Activated CD4-positive, CD25-positive, alpha-beta regulatory T cell (primary cell): ENCODE results near the gene ZNF732.
"Not testable (repeated sequence)": the region's sequence is repeated elsewhere in the genome, so short reads cannot be mapped to it uniquely, and the experiment has no call there.

Experiments used
- DNase-seq, 4 experiments: peaks; one replicate each; lab custom pipeline; 2025; lab: John Stamatoyannopoulos, UW

Gene ZNF732

DNA sequence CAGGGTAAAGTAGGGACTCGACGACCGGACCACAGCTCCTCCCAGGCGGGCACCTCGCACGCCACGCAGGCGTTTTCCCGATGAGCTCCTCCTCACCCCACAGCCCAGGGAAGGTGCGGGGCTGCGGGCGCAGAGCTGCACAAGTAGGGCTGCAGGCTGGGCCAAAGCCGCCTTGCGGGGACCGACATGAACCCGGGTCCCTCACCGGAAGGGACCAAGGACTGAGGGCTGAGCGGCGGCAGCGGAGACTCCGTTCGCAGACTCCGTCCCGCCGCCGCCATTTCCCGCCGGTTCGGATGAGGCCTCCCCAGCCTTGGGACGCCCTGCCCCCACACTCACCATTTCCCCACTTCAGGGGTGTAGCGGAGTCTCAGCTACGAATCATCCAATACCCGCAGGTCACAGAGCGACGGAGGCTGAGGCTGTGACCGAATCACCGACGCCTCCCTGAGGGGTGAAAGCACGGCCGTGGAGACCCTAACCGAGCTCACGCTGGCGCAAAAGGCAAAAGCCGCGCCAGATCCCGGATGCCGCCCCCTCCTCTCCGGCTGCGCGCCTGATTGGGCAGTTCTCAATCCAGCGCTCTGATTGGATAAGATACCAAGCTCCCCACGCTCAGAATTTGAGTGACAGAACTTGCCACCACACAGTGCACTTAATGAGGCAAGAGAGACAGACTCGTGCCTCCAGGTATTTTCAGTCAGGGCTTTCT, at the start of gene ZNF732:
Gene ZNF732 (minus strand): TSS at position 506 of the 712 bp plus-strand sequence. CDS start 164 bp downstream, at position 342.
- DNase-seq, result no peak

DNA sequence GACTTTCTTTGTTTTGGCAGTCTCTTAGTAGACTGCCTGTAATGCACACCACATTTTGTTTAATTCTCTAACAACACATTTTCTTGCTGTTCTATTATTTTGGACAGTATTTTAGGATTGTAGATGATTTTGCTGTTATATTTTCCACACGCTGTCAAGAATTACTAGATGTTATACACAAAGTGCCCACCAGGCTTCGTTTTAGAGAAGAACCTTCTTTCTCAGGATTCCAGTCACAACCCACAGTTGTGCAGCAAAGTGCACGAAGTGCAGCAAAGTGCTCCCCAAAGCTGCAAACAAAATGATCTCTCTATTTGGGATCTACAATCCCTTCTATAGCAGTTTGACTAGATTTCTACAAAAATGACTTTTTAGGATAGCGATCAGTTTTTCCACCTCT, 34.7 kb upstream of the ZNF732 start:
- DNase-seq, result no peak

DNA sequence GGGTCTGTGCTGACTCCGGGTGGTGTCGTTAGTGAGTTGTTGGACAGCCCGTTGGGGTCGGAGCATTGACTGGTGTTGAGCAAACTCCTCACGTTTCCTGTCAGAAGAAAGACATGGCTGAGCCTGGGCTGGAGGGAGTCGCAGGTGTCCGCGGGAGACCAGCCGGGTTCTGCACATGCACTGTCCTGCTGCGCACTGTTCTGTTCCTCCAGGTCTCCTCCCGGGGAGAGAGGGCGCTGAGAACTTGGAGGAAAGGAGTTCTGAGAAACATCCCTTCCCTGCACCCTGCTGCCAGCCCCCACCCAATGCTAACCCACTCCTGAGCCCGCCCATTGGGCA, 33.5 kb upstream of the ZNF732 start:
- DNase-seq, result no peak

DNA sequence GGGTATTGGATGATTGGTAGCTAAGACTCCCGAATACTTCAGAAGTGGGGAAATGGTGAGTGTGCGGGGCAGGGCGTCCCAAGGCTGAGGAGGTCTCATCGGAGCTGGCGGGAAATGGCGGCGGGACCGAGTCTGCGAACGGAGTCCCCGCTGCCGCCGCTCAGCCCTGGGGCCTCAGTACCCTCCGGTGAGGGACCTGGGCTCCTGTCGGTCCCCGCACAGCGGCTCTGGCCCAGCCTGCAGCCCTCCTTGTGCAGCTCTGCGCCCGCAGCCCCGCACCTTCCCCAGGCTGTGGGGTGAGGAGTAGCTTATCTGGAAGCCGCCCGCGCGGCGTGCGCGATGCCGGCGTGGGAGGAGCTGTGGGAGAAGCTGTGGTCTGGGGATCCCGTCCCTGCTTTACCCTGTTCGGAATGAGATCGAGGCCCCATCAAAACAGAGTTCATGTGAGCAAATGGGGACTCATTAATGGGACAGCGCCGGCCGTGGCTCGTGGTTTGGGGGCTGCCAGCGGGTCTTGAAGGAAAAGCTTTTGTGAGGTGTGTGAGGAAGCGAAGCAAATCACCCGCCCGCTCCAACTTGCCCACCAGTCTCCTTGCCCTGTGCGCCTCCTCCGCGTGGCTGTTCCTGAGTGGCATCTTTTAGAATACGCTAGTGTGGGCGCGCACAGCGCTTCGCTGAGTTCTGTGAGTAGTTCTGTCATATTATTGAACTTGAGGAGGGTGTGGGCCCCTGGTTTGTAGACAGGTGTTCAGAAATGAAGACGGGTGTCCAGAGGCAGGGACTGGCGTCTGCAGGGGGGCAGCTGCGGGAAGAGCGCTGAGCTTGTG, 32.9 kb upstream of the ZNF732 start:
- peak in 2 of 4 experiments; percentile 44 to 45 for DNase-seq

DNA sequence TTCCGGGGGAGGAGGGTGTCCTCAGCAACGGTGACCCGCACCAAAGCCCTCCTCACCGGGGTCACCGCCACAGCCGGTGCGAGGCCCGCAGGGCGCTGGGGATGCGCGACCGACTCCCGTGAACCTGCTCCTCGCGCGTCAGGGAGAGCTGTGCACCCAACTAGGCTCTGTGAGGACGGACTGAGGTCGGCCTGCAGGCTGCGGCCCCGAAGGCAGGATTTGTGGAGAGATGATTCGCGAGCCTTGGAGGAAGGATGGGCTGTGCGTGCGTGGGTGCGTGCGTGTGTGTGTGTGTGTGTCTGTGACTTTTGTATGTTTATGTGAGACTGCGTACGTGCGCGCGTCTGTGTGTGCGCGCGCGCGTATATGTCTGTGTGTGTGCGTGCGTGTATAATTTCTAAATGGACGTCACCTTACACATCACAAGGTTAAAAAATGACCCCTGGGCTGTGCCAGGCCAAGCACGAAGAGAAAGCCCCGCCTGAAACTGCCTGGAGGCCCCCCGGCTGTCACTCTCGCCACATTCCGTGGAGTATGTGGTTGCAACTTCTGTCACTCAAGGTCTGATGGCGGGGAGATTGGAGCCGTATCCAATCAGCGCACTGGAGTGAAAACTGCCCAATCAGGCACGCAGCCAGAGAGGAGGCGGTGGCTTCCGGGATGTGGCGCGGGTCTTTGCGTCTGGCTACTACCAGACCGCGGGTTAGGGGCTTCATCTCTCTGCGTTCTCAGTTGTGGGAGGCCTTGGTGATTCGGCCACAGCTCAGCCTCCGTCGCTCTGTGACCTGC, 32.1 kb upstream of the ZNF732 start, which contains the start of gene ZNF141:
Gene ZNF141 (plus strand): TSS at position 672 of the 789 bp plus-strand sequence. CDS start 170 bp downstream, outside the sequence.
- DNase-seq, result peak; percentile 73 to 82 (median 81)

DNA sequence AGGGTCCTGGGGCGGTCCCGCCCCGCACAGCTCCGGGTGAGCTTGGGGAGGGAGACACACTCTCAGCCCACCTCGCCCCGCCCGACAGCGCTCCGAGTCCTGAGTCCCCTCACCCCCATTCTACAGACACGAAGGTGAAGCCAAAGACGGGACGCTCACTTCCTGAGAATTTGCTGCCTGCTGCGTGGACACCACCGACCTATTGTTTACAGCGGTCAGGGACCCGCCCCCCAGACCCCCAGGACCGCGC, 31.5 kb upstream of the ZNF732 start:
- DNase-seq, result no peak

DNA sequence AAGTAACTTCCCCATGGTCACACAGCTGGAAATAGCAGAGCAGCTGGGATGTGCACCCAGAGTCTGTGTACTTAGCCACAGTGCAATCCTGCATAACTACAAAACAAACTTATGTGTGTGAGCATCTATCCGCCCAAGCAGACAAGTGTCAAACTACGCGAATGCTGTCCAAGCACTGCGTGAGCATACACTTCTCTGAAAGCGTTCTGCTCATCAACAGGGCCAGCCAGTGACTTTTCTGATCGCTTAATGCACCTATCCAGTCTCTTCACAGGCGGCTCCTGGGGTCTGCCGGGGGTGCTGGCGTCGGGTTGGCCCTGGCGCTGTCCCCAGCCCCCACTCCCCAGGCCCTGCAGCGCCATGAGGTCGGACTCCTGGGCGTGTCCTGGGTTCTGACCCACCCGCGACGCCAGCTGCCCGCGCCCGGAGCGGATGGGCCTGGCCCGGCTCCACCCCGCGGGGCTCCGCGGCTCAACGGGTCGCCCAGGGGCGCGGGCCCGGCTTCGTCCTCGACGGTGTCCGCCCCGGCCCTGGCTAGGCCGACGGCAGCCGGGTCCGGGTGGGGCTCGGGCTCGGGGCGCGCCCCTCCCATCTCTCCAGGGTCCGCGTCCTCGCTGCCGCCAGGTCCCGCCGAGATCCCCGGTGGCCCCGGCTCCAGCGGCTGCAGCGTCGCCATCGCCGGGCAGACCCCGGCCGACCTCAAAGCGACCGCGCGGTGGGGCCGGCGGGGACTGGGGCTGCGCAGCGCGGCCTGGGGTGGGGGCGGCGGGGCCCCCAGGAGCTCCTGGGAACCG, 31.0 kb upstream of the ZNF732 start:
- DNase-seq, result no peak

DNA sequence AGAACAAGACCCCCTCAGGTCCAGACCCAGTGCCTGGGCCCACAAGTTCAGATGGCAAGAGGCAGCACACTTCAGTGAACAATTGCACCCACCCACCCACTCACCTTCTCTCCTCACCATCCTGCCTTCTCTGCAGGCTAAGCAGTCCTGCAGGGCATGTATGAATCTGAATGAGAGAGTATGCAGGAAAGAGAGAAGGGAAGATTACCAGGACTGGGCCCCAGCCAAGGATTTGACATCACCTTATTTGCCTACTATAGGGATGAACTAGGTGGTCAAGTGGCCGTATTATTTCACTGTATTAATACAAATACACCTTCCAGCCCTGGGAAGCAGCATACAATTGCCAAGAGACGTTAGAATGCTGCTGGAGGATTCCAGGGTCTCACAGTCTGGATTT, 30.2 kb upstream of the ZNF732 start:
- DNase-seq, result no peak

DNA sequence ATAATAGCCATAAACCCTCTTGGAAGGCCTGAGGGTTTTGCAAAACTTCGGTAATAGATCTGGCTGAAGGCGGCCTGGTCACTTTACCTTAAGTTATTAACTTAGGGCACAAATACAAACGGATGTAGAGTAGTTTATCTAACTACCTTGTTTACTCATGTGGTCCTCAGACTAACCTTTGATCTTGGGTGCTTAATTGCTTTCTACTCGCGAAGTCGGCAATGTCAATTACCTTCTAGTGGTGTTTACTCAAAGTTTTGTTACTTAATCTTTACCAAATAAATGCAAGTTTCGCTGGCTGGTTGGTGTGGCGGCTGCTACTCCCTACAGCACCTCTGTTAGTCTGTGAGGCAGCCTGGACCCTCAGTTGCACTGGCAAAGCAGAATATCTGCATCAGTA, 23.5 kb upstream of the ZNF732 start:
- no peak for DNase-seq

DNA sequence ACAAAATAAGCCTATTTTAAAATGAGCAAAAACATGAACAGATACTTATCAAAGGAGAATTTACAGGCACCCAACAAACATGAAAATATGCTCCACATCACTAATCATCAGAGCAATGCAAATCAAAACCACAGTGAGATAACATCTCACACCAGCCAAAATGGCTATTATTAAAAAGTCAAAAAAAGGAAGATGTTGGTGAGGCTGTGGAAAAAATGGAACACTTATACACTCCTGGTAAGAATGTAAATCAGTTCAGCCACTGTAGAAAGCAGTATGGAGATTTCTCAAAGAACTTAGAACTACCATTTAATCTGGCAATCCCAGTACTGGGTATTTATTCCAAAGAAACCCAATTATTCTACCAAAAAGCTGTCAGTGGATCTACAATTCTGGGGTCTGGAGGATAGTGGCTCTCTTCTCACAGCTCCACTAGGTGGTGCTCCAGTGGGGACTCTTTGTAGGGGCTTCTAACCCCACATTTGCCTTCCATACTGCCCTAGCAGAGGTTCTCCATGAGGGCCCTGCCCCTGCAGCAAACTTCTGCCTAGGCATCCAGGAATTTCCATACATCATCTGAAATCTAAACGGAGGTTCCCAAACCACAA, 9.1 kb upstream of the ZNF732 start:
- no peak for DNase-seq

DNA sequence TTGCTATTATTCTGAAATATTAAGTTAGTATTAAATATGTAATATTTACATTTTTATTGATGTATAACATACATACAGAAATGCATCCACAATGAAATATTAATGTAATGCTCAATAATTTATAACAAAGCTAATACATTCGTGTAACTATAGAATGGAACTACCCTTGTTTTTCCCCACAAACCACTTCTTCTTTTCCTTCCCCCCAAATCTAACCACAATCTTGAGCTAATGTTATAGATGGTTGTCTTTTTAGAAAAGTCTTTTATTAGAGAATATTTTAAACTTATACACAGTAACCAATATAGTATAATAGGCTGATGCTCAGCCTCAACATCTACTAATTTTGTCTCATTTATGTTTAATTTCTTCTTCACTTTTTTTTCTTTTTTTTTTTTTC, 4.5 kb upstream of the ZNF732 start:
- DNase-seq, result no peak

DNA sequence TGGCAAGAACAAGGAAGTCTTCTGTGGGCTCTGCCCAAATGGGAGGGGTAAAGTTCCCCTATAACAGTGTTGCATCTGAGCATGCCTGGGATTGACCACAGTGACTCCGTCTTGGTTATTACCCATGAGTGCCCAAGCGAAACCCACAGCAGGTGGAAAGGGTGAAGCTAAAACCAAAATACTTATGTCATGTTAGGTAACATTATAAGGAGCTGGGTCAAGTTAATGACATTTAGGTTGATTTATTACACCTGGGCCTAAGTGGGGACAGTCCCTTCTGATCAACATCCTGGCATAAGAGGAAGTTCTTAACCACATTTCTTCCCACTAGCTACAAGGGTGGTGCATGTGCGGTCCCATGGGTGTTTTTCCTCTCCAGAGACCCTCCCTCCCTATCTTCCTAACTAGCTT, 1.3 kb upstream of the ZNF732 start:
- DNase-seq, result no peak

DNA sequence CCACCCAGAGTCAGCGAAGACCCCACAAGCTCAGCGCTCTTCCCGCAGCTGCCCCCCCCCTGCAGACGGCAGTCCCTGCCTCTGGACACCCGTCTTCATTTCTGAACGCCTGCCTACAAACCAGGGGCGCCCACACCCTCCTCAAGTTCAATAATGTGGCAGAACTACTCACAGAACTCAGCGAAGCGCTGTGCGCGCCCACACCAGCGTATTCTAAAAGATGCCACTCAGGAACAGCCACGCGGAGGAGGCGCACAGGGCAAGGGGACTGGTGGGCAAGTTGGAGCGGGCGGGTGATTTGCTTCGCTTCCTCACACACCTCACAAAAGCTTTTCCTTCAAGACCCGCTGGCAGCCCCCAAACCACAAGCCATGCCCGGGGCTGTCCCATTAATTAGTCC, 758 bp downstream of the ZNF732 start:
- not testable (repeated sequence) for DNase-seq

DNA sequence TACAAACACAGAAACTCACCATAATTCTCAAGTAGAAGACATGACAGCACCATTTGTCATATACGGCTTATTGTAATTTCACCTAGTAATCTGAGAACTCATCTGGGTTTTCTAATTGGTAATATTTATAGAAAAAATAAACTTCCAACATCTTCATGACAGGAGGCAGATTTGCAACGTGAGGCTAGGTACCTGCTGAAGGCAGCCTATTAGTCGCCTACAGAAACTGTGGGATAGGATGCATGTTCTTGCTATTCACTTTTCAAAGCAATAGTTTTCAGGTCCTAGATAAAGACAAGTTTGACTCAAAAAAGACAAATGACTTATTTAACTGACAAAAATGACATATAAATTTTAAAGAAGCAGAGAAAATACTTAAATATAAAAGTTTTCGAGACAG, 2.9 kb downstream of the ZNF732 start:
- DNase-seq, result no peak

DNA sequence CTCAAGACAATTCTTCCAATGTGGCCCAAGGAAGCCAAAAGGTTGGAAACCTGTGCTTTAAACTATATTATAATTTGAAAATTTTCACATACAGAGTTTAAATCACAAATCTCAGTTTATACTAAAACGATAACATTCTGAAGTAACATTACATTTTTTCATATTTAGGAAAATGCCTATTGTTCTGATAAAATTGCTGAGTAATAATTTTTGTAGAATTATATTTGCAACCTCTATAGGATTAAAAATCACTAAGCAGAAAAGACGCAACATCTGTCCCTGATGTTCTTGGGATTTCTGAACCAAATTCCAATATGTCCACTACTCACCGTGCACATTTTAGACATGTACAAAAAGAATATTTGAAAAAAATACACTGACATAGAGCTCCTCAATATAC, 10.5 kb downstream of the ZNF732 start:
- DNase-seq, result no peak

DNA sequence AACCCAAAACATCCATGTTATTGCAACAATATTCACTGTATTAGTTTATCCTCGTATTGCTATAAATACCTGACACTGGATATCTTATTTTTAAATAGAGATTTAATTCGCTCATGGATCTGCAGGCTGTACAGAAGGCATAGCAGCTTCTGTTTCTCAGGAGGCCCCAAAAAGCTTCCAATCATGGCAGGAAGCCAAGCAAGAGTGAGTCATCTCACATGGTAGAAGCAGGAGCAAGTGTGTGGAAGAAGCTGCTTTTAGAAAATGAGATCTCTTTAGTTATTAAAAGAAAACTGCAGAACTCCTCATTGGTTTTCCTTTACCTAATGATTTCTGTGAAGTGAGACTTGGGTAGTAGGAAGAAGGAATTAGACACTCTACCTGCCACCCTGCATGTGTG, 16.4 kb downstream of the ZNF732 start:
- no peak for DNase-seq

DNA sequence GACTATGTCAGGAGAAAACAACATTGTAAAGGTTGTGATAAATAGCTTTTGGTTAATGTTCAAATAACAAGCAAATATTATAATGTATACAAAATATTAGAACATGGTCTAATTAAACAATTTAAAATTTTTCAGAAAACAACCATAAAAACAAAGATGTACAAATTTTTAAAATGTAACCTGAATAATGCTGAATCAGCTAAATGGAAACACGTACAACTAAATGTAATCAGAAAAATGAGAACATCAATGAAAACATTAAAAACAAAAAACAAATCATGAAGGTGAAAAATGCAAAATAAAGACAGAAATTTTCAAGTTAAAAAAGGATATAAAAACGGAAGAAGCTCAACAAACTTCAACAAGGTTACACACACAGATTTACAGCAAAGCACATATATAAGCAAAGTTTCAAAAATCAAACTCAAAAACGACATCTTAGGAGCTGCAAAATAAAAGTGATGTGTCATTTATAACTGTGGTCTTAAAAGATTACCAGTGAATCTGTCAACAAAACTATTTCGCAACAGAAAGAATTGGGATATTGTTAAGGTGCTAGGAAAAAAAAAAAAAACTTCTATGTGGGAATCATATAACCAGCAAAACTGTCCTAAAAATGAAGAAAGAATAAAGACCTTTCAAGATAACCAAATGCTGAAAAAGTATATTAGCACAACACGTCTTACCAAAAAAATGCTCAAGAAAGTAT, 31.8 kb downstream of the ZNF732 start:
- DNase-seq, result no peak

DNA sequence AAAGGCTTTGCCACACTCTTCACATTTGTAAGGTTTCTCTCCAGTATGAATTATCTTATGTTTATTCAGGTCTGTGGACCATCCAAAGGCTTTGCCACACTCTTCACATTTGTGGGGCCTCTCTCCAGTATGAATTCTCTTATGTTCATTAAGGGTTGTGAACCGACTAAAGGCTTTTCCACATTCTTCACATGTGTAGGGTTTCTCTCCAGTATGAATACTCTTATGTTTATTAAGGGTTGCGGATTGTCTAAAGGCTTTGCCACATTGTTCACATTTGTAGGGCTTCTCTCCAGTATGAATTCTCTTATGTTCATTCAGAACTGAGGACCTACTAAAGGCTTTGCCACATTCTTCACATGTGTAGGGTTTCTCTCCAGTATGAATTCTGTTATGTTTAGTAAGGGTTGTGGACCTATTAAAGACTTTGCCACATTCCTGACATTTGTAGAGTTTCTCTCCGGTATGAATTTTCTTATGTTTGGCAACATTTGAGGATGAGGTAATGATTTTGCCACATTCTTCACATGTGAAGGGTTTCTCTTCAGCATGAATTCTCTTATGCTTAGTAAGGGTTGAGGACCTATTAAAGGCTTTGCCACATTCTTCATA, 33.7 kb downstream of the ZNF732 start:
- DNase-seq, result no peak

DNA sequence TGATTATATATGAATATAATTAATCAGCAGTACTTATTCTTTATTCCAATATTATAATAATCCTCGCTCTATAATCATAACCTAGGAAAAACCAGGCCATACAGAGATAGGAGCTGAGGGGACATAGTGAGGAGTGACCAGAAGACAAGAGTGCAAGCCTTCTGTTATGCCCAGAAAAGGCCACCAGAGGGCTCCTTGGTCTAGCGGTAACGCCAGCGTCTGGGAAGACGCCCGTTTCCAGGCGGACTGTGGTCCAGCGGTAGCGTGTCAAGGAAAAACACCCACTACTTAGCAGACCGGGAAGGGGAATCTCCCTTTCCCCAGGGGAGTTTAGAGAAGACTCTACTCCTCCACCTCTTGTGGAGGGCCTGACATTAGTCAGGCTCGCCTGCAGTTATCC, 46.0 kb downstream of the ZNF732 start:
- not testable (repeated sequence) for DNase-seq

DNA sequence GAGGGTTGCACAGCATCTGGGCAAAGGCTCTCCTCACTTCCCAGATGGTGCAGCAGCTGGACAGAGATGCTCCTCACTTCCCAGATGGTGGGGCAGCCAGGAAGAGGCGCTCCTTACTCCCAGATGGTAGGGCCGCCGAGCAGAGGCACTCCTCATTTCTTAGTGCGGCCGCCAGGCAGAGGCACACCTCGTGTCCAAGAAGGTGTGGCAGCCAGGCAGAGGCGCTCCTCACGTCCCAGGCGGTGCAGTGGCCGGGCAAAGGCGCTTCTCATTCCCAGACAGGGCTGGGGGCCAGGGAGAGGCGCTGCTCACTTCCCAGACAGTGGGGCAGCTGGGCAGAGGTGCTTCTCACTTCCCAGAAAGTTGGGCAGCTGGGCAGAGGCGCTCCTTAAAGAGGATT, 48.8 kb downstream of the ZNF732 start:
- DNase-seq, result no peak
